Memory B cell (primary cell): ENCODE results near the gene CORO1C.

Source experiments
- ATAC-seq: fragments of 150-1000 bp; cut with Tn5 transposase; 2 replicates; pipeline ENCODE4 v1.10.0; 2021; ENCODE audit warnings: low read depth, mild to moderate bottlenecking, moderate library complexity
- DNase-seq, 2 donors: peaks; one replicate each; pipeline ENCODE4 v3.0.0; 2022; ENCODE audit warnings: low spot score in 2 of 2
- H3K27ac Mint-ChIP-seq: one replicate; pipeline ENCODE4 v1.8.0; 2022; ENCODE audit warnings: mild to moderate bottlenecking, moderate library complexity, mixed read lengths
- H3K27me3 Mint-ChIP-seq: one replicate; pipeline ENCODE4 v1.8.0; 2022; ENCODE audit warnings: mixed read lengths
- H3K36me3 Mint-ChIP-seq: one replicate; pipeline ENCODE4 v1.8.0; 2022; ENCODE audit warnings: mild to moderate bottlenecking, mixed read lengths
- H3K4me1 Mint-ChIP-seq: one replicate; pipeline ENCODE4 v1.8.0; 2022; ENCODE audit warnings: mixed read lengths
- H3K4me3 Mint-ChIP-seq: one replicate; pipeline ENCODE4 v1.8.0; 2022; ENCODE audit warnings: mild to moderate bottlenecking, moderate library complexity, mixed read lengths
- H3K9me3 Mint-ChIP-seq: one replicate; pipeline ENCODE4 v1.8.0; 2022; ENCODE audit warnings: mixed read lengths

Gene CORO1C

DNA sequence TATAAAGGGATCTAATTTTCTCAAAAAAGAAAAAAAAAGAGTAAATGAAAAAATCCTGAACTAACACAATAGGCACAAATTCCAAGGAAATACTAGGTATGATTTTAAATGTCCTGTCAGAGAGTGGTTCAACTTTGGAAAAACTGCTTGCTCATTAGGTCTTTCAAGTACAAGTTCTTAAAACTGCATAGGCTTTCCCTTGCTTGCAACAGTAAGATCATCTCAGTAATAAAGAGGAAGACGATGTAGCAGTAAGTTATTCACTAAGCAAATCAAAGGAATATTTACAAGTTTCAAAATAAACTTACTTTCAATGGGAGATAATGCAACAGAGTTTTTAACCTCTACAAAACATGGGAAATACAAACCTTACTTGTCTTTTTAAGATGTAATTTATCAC is 21.6 kb downstream of the CORO1C start:
- ATAC-seq: no peak
- Mint-ChIP-seq H3K36me3 (peaks cover 5% of the 10 kb centered on the region), H3K27me3 (no peaks in the 10 kb centered on the region)

DNA sequence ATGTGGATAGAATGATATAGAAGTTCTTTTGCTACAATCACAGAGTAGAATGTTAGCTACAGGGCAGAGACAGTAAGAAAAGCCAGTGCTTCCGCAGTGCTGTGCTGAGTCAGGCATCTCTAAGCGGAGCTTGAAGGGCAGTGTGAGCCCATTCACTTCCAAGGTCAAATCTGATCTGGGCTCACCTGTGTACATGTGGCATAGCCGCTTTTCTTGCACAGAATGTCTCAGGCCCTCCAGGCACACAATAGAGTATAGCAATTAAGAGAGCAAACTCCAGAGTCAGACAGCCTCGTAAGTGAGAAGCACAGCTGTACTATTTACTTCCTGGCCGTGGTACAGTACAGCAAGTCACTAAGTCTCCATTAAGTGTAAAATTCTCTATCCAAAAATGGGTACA is 26.8 kb downstream of the CORO1C start:
- ATAC-seq: no peak
- H3K9me3 Mint-ChIP-seq: no peaks in the 10 kb centered on the region
- H3K27me3 Mint-ChIP-seq: no peaks in the 10 kb centered on the region
- H3K27ac Mint-ChIP-seq: no peak overlapping the region
- DNase-seq: no peak
- no peak overlapping the region for H3K4me3 Mint-ChIP-seq
- H3K4me1 Mint-ChIP-seq: peaks cover 20% of the 10 kb centered on the region
- H3K36me3 Mint-ChIP-seq: peaks cover 12% of the 10 kb centered on the region

More for the DNA sequence above, 21.6 kb downstream of the CORO1C start:
- H3K4me1 Mint-ChIP-seq: peaks cover 32% of the 10 kb centered on the region
- no peak overlapping the region for H3K4me3 Mint-ChIP-seq
- H3K27ac Mint-ChIP-seq: no peak overlapping the region
- no peaks in the 10 kb centered on the region for H3K9me3 Mint-ChIP-seq
- DNase-seq: no peak

DNA sequence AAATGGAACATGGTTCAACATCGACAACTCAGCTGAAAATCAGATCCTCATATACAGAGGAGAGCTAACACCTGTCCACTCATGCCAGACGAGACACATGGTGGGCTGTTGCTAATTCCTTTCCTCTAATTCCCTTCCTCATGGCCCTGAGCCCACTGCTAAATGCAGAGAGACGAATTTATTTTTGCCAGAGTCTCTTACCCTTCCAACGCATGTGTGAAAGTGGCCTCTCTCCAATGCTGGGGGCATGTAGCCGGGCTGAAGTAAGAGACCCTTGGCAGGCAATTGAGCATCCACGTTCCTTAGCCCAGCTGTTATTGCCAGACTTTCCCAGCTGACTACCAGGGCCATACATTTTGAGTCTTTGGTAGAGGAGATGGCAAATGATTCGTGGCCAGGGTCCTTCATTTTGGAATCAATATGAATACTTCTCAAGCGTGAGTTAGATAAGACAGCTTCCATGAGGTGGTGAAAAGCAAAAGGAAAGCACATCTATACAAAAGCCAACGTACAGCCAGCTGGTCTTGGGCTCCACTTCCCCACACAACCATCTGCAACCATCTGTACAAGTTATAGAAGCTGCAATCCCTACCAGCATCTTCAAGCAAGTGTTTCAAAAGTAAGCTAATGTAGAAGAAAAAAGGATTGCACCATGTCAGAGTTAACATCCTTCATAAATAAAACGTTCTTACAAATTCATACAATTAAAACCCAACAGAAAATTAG is 28.6 kb downstream of the CORO1C start:
- Mint-ChIP-seq H3K36me3 (peaks cover 22% of the 10 kb centered on the region), H3K4me1 (peaks cover 23% of the 10 kb centered on the region), H3K9me3 (no peaks in the 10 kb centered on the region), H3K4me3 (no peak overlapping the region), H3K27ac (peak overlapping the region; percentile 20), H3K27me3 (no peaks in the 10 kb centered on the region)
- no peak for ATAC-seq
- no peak for DNase-seq

DNA sequence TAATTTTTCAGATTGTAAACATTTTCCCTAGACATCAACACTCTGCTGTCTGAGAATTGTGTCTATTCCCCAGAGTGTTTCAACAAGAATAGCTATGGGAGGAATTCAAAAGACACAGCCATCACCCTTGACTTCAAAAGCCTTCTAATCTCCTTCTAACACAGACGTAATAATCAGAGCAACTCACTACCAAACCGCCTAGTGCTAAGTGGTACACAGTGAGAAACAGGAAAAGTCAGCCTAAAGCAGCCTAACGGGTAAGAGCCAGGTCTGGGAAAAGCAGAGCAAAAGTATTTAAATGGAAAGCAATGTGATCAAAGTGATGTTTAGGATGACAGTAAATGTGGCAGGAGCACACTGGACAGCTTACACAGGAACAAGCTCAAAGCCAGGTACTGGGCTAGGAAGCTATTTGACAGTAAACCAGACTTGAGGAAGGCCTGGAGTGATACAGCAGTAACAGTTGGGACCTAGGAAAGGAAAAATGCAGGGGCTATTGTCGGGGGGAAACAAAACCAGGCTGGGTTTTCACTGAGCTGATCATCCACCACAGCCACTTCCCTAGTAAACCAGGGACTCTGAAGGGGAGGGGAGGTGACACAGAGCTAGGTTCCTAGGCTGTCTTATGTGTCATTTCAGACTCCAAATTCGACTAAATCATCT is 29.4 kb downstream of the CORO1C start:
- Mint-ChIP-seq H3K27ac (peak overlapping the region; percentile 20), H3K27me3 (no peaks in the 10 kb centered on the region), H3K36me3 (peaks cover 26% of the 10 kb centered on the region), H3K4me3 (no peak overlapping the region), H3K9me3 (no peaks in the 10 kb centered on the region), H3K4me1 (peaks cover 24% of the 10 kb centered on the region)
- DNase-seq (no peak), ATAC-seq (no peak)

DNA sequence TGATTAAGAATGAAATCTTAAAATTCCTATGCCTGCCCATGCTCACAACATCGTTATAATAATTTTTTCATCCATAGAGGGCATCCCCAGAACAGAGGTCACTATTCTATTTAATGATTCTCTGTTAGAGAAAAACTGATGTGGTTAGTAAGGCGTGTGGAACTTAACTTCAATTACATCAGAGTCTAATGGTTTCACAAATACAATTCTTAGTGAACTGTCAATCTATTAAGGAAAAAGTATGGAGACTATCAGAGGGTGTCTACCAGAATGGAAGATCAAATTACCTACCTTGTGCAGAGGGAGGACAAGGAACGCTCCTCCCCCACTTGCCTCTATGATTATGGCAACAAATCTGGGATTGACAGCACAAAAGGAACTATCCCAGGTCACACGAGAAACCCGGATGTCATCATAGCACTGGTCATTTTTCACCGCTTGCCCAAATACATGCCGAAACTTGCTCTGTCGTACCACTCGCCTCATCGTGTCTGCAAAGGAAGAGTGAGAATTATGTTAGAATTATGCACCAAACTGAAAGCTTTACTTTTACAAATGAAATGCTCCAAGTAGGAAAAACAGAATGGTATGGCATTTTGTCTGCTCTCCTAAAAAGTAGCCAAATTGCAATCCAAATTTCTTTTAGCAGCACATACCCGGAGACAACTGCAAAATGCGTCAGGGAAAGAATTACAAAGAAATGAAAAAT is 30.3 kb downstream of the CORO1C start:
- no peak overlapping the region for H3K4me3 Mint-ChIP-seq
- ATAC-seq (no peak), DNase-seq (no peak)
- H3K36me3 Mint-ChIP-seq: peaks cover 30% of the 10 kb centered on the region
- peaks cover 27% of the 10 kb centered on the region for H3K4me1 Mint-ChIP-seq
- H3K27me3 Mint-ChIP-seq: no peaks in the 10 kb centered on the region
- H3K9me3 Mint-ChIP-seq: no peaks in the 10 kb centered on the region
- H3K27ac Mint-ChIP-seq: no peak overlapping the region

DNA sequence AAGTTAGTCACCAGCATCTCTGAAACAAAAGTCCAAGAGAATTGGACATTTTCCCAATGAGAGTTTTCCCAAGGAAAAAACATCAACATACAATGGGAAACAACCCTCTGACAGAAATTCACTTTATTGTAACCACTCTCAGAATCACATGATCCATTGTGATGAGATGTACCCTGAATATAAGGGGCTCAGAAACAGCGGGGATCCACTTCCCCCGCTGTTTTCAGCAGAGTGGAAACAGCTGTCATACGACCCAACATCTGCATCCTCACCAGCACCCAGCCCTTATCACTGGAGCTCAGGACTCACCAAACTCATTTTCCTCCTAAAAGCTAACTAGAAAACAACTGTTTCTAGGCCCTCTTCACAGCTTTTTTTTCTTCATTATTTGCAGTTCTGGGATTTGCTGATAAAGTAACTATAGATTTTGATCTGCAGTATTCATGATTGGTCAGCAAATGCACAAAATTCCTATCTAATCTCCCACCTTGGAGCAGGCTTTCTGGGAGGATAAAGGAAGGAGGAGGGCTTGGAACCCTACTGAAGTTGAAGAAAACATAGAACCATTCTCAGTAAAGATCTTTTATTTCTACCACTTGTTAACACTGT is 31.3 kb downstream of the CORO1C start:
- no peak overlapping the region for H3K4me3 Mint-ChIP-seq
- ATAC-seq: no peak
- no peaks in the 10 kb centered on the region for H3K27me3 Mint-ChIP-seq
- DNase-seq: no peak
- peaks cover 32% of the 10 kb centered on the region for H3K36me3 Mint-ChIP-seq
- peak overlapping the region; percentile 28 for H3K27ac Mint-ChIP-seq
- peaks cover 28% of the 10 kb centered on the region for H3K4me1 Mint-ChIP-seq
- H3K9me3 Mint-ChIP-seq: peaks cover 1% of the 10 kb centered on the region

DNA sequence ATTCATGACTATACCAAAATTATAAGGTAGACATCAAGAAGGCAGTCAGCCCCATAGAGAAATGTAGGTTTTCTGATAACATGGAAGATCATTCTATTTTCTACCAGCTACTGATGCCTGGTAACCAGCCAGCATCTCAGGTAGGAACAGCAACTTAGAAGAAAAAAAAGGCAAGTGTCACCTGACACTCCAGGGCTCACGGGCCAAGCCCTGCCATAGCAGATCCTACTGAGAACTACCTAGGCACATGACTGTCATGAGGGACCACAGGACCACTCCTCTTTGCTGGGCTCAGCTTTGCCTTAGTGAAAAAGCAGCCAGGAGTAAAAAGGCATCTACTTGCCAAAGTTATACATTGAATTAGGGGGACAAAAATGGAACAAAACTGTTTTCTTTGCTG is 33.4 kb downstream of the CORO1C start:
- H3K4me1 Mint-ChIP-seq: peaks cover 28% of the 10 kb centered on the region
- H3K27ac Mint-ChIP-seq: no peak overlapping the region
- peaks cover 33% of the 10 kb centered on the region for H3K36me3 Mint-ChIP-seq
- no peaks in the 10 kb centered on the region for H3K27me3 Mint-ChIP-seq
- H3K4me3 Mint-ChIP-seq: no peak overlapping the region
- H3K9me3 Mint-ChIP-seq: peaks cover 1% of the 10 kb centered on the region
- no peak for DNase-seq
- no peak for ATAC-seq

DNA sequence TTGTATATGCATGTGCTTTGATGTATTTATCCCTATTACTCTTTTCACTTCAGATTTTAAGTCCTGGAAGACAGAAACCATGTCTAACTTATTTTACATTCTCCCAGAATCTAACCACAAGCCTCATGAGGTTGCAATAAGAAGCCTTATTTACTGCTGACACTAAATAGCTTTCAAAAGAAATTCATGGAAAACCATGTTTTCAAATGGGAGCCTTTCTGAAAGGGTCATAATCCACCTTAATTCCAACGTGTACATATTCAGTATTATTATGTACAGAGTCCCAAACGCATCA is 34.4 kb downstream of the CORO1C start:
- H3K4me1 Mint-ChIP-seq: peaks cover 31% of the 10 kb centered on the region
- H3K9me3 Mint-ChIP-seq: peaks cover 1% of the 10 kb centered on the region
- H3K27me3 Mint-ChIP-seq: no peaks in the 10 kb centered on the region
- DNase-seq (no peak), ATAC-seq (no peak)
- H3K36me3 Mint-ChIP-seq: peaks cover 33% of the 10 kb centered on the region
- no peak overlapping the region for H3K4me3 Mint-ChIP-seq
- H3K27ac Mint-ChIP-seq: no peak overlapping the region

DNA sequence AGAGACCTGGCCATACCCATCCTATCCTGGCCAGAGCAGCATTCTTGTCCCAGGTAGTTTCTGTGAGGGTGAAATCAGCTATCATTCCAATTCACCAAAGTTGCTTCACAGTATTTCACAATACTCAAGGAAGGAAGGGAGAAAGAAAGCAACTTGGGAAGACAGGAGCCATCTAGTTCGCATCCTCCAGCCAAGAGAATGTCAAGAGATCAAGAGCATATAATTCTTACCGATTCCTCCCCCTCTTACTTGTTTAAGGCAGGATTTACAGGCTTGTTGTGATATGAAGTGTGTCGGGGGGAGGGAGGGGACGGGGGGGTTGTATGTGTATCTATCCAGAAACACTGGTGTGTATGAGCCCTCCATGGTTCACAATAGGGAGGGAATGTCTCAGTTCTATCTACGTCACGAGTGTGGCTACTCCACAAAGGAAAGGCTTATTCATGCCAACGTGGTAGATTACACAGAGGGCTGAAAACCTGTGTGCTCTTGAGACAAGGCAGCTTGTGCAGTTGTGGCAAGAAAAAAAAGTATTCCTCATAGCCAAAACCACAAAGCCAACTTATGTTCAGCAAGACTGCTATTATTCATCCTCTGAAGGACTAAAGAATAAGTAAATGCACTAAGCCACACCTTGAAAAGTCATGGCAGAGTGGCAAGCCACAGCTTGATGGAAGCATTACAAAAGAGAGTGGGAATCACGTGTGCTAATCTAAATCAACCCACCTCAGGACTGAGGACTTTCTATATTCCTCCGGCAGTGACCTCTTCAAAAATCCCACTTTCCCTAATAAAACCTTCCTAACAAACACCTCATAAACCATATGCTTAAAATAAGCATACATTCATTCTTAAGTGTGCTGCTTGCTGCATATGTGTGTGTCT is 35.0 kb downstream of the CORO1C start:
- Mint-ChIP-seq H3K27ac (peak overlapping the region; percentile 79), H3K36me3 (peaks cover 33% of the 10 kb centered on the region), H3K4me1 (peaks cover 31% of the 10 kb centered on the region), H3K27me3 (no peaks in the 10 kb centered on the region), H3K4me3 (no peak overlapping the region), H3K9me3 (peaks cover 1% of the 10 kb centered on the region)
- DNase-seq (no peak), ATAC-seq (no peak)

DNA sequence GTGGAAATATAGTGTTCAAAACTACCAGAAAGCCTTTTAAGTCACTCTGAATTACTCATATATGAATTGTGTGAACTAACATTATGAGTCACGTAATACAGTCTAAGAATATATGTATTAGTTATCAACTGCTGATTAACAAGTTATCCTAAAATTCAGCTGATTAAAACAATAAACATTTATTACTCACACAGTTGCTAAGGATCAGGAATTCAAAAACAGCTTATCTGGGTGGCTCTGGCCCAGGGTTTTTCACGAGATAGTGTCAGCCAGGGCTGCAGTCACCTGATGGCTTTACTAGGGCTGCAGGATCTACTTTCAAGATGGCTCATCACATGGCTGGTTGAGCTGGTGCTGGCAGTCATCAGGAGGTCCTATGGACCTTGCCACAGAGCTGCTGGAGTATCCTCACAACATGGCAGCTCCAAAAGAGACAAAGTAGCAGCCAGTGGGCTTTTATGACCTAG is 36.5 kb downstream of the CORO1C start:
- Mint-ChIP-seq H3K27ac (no peak overlapping the region), H3K4me1 (peaks cover 41% of the 10 kb centered on the region), H3K27me3 (no peaks in the 10 kb centered on the region)

DNA sequence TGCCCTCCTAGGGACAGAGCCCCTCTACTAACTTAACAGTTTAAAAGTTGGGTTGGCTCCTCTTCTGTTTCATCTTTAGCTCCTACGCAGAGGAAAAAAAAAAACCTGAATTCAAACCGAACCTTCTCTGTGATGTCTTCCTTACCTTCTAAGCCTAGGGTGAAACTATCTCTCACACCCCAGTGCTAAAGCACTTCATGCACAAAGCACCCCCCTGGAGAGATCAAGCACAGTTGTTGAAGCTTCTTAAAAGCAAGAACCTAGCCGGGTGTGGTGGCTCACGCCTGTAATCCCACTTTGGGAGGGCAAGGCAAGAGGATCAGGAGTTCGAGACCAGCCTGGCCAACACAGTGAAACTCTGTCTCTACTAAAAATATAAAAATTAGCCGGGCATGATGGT is 37.6 kb downstream of the CORO1C start:
- ATAC-seq (no peak), DNase-seq (no peak)
- peaks cover 1% of the 10 kb centered on the region for H3K9me3 Mint-ChIP-seq
- no peaks in the 10 kb centered on the region for H3K27me3 Mint-ChIP-seq
- no peak overlapping the region for H3K27ac Mint-ChIP-seq
- peaks cover 47% of the 10 kb centered on the region for H3K4me1 Mint-ChIP-seq
- H3K4me3 Mint-ChIP-seq: no peak overlapping the region
- H3K36me3 Mint-ChIP-seq: peaks cover 23% of the 10 kb centered on the region

More for the DNA sequence above, 36.5 kb downstream of the CORO1C start:
- peaks cover 1% of the 10 kb centered on the region for H3K9me3 Mint-ChIP-seq
- H3K4me3 Mint-ChIP-seq: no peak overlapping the region
- no peak for ATAC-seq
- DNase-seq: no peak
- H3K36me3 Mint-ChIP-seq: peaks cover 26% of the 10 kb centered on the region

DNA sequence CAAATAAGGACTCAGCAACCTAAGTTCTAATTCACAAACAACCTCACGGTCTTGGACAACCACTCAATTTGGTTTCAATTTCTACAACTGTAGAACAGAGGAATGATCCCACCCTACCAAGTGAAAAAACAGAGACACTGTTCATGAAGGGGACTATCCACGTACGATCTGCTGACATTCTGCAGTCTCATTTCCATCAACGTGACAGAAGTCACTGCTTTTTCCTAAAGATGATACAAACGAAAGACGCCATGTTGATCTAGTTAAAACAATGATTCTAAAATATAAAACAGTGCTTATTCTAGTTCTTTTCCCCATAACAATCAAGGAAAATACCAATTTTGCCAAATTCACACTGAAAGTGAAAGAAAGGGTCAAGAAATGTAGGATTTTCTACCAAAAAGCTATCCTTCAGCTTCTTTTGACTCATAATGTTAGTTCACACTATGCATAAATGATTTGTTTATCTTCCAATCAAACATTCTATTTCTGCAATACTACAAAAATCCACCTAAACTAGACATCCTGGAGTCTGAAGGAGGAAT is 38.1 kb downstream of the CORO1C start:
- Mint-ChIP-seq H3K36me3 (peaks cover 22% of the 10 kb centered on the region), H3K27ac (peak overlapping the region; percentile 81), H3K4me1 (peaks cover 45% of the 10 kb centered on the region), H3K27me3 (no peaks in the 10 kb centered on the region), H3K4me3 (no peak overlapping the region), H3K9me3 (peaks cover 1% of the 10 kb centered on the region)
- ATAC-seq: no peak
- DNase-seq: no peak
